BLaER1 (cell line): ENCODE data around the gene SAMD4B.
"Not testable (repeated sequence)": the region's sequence is repeated elsewhere in the genome, so short reads cannot be mapped to it uniquely, and the experiment has no call there.

Experiments
- H3K27ac ChIP-seq: shearing (Covaris generic); formaldehyde crosslinking; 2 replicates; pipeline ENCODE4 v1.8.1; 2022
- H3K27me3 ChIP-seq: shearing (Covaris generic); formaldehyde crosslinking; 2 replicates; pipeline ENCODE4 v1.8.1; 2022
- H3K36me3 ChIP-seq: shearing (Covaris generic); formaldehyde crosslinking; 2 replicates; pipeline ENCODE4 v1.8.1; 2022
- H3K4me1 ChIP-seq: shearing (Covaris generic); formaldehyde crosslinking; 2 replicates; pipeline ENCODE4 v1.8.1; 2022
- H3K4me2 ChIP-seq: shearing (Covaris generic); formaldehyde crosslinking; 2 replicates; pipeline ENCODE4 v1.8.1; 2022
- H3K4me3 ChIP-seq: shearing (Covaris generic); formaldehyde crosslinking; 2 replicates; pipeline ENCODE4 v1.8.1; 2022
- H3K9ac ChIP-seq: shearing (Covaris generic); formaldehyde crosslinking; 2 replicates; pipeline ENCODE4 v1.8.1; 2022
- H3K9me3 ChIP-seq: shearing (Covaris generic); formaldehyde crosslinking; 2 replicates; pipeline ENCODE4 v1.8.1; 2022
- H4K20me1 ChIP-seq: shearing (Covaris generic); formaldehyde crosslinking; 2 replicates; pipeline ENCODE4 v1.8.1; 2022
- Cebpa-rat ChIP-seq: shearing (Covaris generic); IDR thresholded peaks from 2 replicates; pipeline ENCODE4 v1.8.1; 2022

SAMD4B gene

GRCh38 chr19:39333507-39333906, 8.7 kb upstream of the SAMD4B start:
- Histone ChIP-seq H3K27me3 (no peaks in the 10 kb centered on the region), H3K4me3 (peak overlapping the region; percentile 34; the same call in 1 of the 2 replicates), H3K9ac (peak overlapping the region; percentile 40; the same call in 1 of the 2 replicates), H4K20me1 (peaks cover 53% of the 10 kb centered on the region), H3K36me3 (peaks cover 52% of the 10 kb centered on the region), H3K9me3 (no peaks in the 10 kb centered on the region), H3K27ac (no peak overlapping the region; the same call in 1 of the 2 replicates), H3K4me1 (peaks cover 89% of the 10 kb centered on the region), H3K4me2 (peak overlapping the region; percentile 79)
- no peak for TF ChIP-seq Cebpa-rat

- Histone ChIP-seq H3K27me3 (no peaks in the 10 kb centered on the region), H3K27ac (peak overlapping the region; percentile 100), H3K4me2 (peak overlapping the region; percentile 79), H3K4me3 (peak overlapping the region; percentile 91), H3K4me1 (peaks cover 88% of the 10 kb centered on the region), H3K36me3 (peaks cover 41% of the 10 kb centered on the region), H3K9ac (peak overlapping the region; percentile 99), H3K9me3 (no peaks in the 10 kb centered on the region), H4K20me1 (peaks cover 43% of the 10 kb centered on the region)
- no peak for TF ChIP-seq Cebpa-rat
These were observed 7.7 kb upstream of the SAMD4B start for GRCh38 chr19:39334444-39334976.

GRCh38 chr19:39335168-39335548, 7.1 kb upstream of the SAMD4B start:
- TF ChIP-seq Cebpa-rat = no peak
- H3K27ac ChIP-seq = peak overlapping the region; percentile 100
- no peaks in the 10 kb centered on the region for H3K27me3 ChIP-seq
- peaks cover 88% of the 10 kb centered on the region for H3K4me1 ChIP-seq
- H3K9me3 ChIP-seq = no peaks in the 10 kb centered on the region
- peak overlapping the region; percentile 79 for H3K4me2 ChIP-seq
- peaks cover 36% of the 10 kb centered on the region for H4K20me1 ChIP-seq
- H3K9ac ChIP-seq = peak overlapping the region; percentile 99
- H3K36me3 ChIP-seq = peaks cover 35% of the 10 kb centered on the region
- peak overlapping the region; percentile 91 for H3K4me3 ChIP-seq

- H3K27ac ChIP-seq = peak overlapping the region; percentile 100
- no peaks in the 10 kb centered on the region for H3K27me3 ChIP-seq
- peak overlapping the region; percentile 91 for H3K4me3 ChIP-seq
- peak overlapping the region; percentile 79 for H3K4me2 ChIP-seq
- peak overlapping the region; percentile 99; the same call in 1 of the 2 replicates for H3K9ac ChIP-seq
- no peaks in the 10 kb centered on the region for H3K9me3 ChIP-seq
- peaks cover 22% of the 10 kb centered on the region for H3K36me3 ChIP-seq
- TF ChIP-seq Cebpa-rat = no peak
- H4K20me1 ChIP-seq = peaks cover 23% of the 10 kb centered on the region
- peaks cover 84% of the 10 kb centered on the region for H3K4me1 ChIP-seq
These were observed 5.7 kb upstream of the SAMD4B start for GRCh38 chr19:39336483-39336882.

GRCh38 chr19:39339674-39340073, 2.5 kb upstream of the SAMD4B start:
- H3K4me2 ChIP-seq = peak overlapping the region; percentile 95
- H3K4me3 ChIP-seq = no peak overlapping the region
- TF ChIP-seq Cebpa-rat = no peak
- peaks cover 70% of the 10 kb centered on the region for H3K4me1 ChIP-seq
- H3K27me3 ChIP-seq = no peaks in the 10 kb centered on the region
- H3K27ac ChIP-seq = peak overlapping the region; percentile 81
- H3K9ac ChIP-seq = peak overlapping the region; percentile 87; the same call in 1 of the 2 replicates
- H4K20me1 ChIP-seq = peaks cover 22% of the 10 kb centered on the region
- no peaks in the 10 kb centered on the region for H3K9me3 ChIP-seq
- no peaks in the 10 kb centered on the region; the same call in 1 of the 2 replicates for H3K36me3 ChIP-seq

- Histone ChIP-seq H3K4me3 (peak overlapping the region; percentile 73), H3K27ac (peak overlapping the region; percentile 81), H4K20me1 (peaks cover 27% of the 10 kb centered on the region), H3K4me2 (peak overlapping the region; percentile 95), H3K9ac (peak overlapping the region; percentile 87), H3K4me1 (peaks cover 73% of the 10 kb centered on the region)
- not testable (repeated sequence) for H3K27me3 ChIP-seq, H3K9me3 ChIP-seq, H3K36me3 ChIP-seq
These were observed 2.1 kb upstream of the SAMD4B start for GRCh38 chr19:39340156-39340555.

GRCh38 chr19:39341129-39341718, 997 bp upstream of the SAMD4B start:
- Histone ChIP-seq H3K9ac (peak overlapping the region; percentile 87), H3K27ac (peak overlapping the region; percentile 81)
- no peak for TF ChIP-seq Cebpa-rat

GRCh38 chr19:39342647-39343305, 555 bp downstream of the SAMD4B start:
- Histone ChIP-seq H3K4me1 (peaks cover 79% of the 10 kb centered on the region), H3K4me3 (peak overlapping the region; percentile 100), H3K36me3 (peaks cover 29% of the 10 kb centered on the region), H3K27ac (peak overlapping the region; percentile 97), H4K20me1 (peaks cover 53% of the 10 kb centered on the region), H3K9me3 (no peaks in the 10 kb centered on the region), H3K4me2 (peak overlapping the region; percentile 95), H3K27me3 (no peaks in the 10 kb centered on the region), H3K9ac (peak overlapping the region; percentile 98)
- no peak for TF ChIP-seq Cebpa-rat

More at GRCh38 chr19:39341129-39341718, 997 bp upstream of the SAMD4B start:
- Histone ChIP-seq H3K4me1 (peaks cover 80% of the 10 kb centered on the region), H3K4me2 (peak overlapping the region; percentile 95), H3K36me3 (peaks cover 15% of the 10 kb centered on the region), H4K20me1 (peaks cover 38% of the 10 kb centered on the region), H3K27me3 (no peaks in the 10 kb centered on the region), H3K9me3 (no peaks in the 10 kb centered on the region), H3K4me3 (peak overlapping the region; percentile 73)

- Histone ChIP-seq H3K36me3 (peaks cover 60% of the 10 kb centered on the region), H3K4me3 (no peak overlapping the region), H3K27me3 (no peaks in the 10 kb centered on the region), H3K27ac (no peak overlapping the region), H3K9me3 (no peaks in the 10 kb centered on the region), H3K9ac (peak overlapping the region; percentile 51; the same call in 1 of the 2 replicates), H3K4me2 (peak overlapping the region; percentile 95), H3K4me1 (peaks cover 53% of the 10 kb centered on the region), H4K20me1 (peaks cover 85% of the 10 kb centered on the region)
- no peak for TF ChIP-seq Cebpa-rat
These were observed 3.7 kb downstream of the SAMD4B start for GRCh38 chr19:39345956-39346355.
